GM10847 (cell line): ENCODE results near the gene RAD51B.

ENCODE experiments used
- POLR2A ChIP-seq: IDR thresholded peaks from 2 replicates; pipeline ENCODE4 v1.6.1; 2011; ENCODE audit not compliant: insufficient read length; ENCODE audit errors: extremely low read depth

The RAD51B gene

GRCh38 chr14:68322940-68323620 lies 503.5 kb downstream of the RAD51B start:
- TF ChIP-seq POLR2A: no peak

GRCh38 chr14:68325267-68325807 lies 505.8 kb downstream of the RAD51B start:
- TF ChIP-seq POLR2A: no peak

DNA sequence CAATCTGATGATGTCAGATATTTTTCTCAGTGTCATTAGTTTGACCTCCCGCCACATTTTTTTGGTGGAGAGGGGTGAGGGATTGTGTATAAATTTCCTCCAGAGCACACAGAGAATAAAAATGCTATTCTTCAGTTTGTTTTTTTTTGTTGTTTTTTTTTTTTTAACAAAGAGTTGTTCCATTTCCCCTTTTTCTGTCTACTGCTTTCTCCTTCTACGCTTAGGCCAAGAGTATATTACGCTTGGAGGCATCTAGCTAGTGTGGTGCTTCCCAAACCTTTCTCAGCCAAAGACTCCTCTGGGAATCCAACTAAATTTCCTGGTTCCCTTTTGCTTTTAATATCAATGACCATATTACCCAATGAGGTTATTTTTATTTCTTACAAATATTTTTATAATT lies 507.7 kb downstream of the RAD51B start:
- no peak for TF ChIP-seq POLR2A

DNA sequence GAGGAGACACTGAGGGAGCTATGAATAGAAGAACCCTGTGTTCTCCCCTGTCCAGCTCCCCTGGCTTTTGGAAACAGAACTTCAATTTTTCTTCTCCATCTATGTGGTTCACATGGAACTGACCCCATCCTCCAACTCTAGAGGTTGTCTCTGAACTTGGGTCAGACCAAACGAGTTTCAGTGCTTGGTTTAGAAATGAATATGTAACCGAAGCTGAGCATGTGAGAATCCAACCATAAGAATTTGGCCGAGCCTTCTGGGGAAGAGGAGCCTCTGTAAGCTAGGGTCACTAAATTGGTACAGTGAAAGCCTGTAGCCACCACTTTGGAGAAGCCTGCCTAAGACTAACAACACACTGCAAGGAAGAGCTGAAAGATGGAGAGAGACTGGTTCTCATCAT lies 508.9 kb downstream of the RAD51B start:
- TF ChIP-seq POLR2A: no peak

- no peak for TF ChIP-seq POLR2A
These were observed 511.8 kb downstream of the RAD51B start for GRCh38 chr14:68331426-68331825.

- TF ChIP-seq POLR2A: no peak
These were observed 512.4 kb downstream of the RAD51B start for GRCh38 chr14:68331991-68332390.

DNA sequence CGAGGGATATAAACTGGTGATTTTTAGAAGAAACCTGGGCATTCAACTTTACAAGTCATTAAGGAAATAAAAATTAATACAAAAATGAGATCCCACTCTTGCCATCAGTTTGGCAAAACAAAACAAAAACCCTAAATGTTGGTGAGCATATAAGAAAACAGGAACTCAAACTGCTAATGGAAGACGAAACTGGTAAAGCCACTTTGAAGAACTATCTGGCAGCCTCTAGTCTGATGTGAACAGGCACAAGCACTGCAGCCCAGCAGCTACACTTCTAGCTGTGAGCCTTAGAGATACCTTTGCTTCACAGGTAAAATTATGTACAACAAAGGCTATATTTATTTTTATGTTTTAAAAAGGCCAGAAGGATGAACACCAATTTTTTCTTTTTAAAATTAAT lies 513.7 kb downstream of the RAD51B start:
- no peak for TF ChIP-seq POLR2A

- TF ChIP-seq POLR2A: no peak
These were observed 515.7 kb downstream of the RAD51B start for GRCh38 chr14:68335312-68335711.

- no peak for TF ChIP-seq POLR2A
These were observed 516.6 kb downstream of the RAD51B start for GRCh38 chr14:68336165-68336564.

DNA sequence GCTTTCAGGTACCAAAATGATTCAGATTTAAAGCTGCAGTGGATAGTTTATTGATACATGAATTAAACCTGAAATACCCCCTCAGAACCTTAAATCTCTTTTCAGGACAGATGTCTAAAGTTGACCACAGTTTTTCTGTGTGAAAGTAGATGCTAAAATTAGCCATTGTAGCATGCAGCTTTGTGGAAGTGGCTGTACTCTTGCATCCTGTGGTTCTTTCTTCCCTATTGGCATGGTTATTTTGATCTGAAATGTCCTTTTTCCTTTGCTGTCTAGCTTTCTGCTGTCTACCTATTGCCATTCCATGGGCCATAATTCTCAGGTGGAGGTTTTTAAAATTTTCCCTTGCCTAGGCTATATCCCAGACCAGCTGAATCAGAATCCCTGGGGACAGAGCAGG lies 517.7 kb downstream of the RAD51B start:
- TF ChIP-seq POLR2A: no peak

DNA sequence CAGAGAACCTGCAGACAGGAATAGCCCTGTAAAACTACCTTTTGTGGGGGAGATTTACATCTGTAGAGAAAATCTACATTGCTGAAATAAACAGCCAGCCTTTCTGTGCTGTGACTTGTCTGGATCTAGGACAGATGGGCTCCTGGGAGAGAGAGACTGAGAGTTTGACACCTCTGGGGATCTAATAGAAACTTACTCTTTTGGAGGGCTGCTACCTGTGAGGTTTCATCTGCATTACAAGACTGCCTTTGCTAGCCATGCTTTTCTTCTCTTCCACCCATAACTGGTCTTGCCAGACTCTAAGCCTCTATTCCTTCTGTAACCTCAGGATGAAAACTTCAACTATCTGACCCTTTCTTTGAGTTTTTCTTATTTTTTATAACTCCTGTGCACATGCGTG lies 520.7 kb downstream of the RAD51B start:
- no peak for TF ChIP-seq POLR2A

GRCh38 chr14:68341411-68342212 lies 522.0 kb downstream of the RAD51B start:
- no peak for TF ChIP-seq POLR2A

DNA sequence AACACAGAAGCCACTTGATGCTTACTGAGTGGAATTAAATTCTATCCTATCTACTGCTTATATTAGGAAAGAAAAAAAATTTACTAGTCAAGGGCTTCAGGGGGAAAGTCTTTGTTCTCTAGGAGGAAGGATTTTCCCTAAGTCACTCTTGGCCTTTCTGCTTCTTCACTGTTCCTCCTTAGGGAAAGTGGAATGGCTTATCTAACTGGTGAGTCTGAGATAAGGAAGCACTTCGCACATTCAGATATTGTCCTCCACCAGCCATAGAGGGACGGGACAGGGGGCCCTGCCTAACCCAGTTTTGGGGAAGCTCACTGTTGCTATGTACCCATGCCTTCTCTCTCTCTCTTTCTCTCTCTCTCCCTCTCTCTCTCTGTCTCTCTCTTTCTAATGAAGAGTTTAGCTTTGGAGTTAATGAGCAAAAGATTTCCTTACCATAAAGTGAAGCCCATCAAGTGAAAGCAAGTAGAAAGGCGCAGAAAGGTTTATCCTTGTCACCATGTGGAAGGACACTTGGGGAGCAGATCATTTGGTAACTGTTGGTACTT lies 522.7 kb downstream of the RAD51B start:
- no peak for TF ChIP-seq POLR2A

GRCh38 chr14:68343534-68344118 lies 524.0 kb downstream of the RAD51B start:
- TF ChIP-seq POLR2A: no peak

DNA sequence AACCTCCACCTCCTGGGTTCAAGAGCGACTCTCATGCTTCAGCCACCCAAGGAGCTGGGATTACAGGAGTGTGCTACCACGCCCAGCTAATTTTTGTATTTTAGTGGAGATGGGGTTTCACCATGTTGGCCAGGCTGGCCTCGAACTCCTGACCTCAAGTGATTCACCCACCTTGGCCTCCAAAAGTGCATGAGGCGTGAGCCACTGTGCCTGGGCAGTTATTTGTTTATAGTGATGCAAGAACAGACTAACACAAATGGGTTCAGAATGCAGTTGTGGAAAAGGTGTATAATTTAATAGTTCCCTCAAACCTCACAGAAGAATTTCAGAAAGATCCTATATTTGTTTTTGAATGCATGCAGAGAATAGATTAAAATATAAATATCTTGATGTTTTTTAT lies 526.2 kb downstream of the RAD51B start:
- TF ChIP-seq POLR2A: no peak
